Measurements from ENCODE around the gene MXRA7.

The MXRA7 gene

GRCh38 chr17:76738468-76738850 is 27.7 kb upstream of the MXRA7 start:
- no peak for DNase-seq (ENCODE audit: low spot score)
- TF ChIP-seq CTCF (IDR thresholded peaks at IDR 0.05; ENCODE audit: borderline replicate concordance, control extremely low read depth, extremely low read depth, insufficient read depth, missing control alignments): no peak
- in situ Hi-C loops (cut with MboI; ENCODE audit: low sequenced_read_pairs, unreplicated experiment): no loop called here

GRCh38 chr17:76737676-76738467 is 27.1 kb upstream of the MXRA7 start, which contains the start of gene MFSD11:
TSS of gene MFSD11 (plus strand) at chr17:76738119. CDS start at chr17:76738353, 234 bp downstream.
- peak; percentile 96 for DNase-seq (ENCODE audit: low spot score)
- in situ Hi-C loops (cut with MboI; ENCODE audit: low sequenced_read_pairs, unreplicated experiment): no loop called here
- TF ChIP-seq CTCF (IDR thresholded peaks at IDR 0.05; ENCODE audit: borderline replicate concordance, control extremely low read depth, extremely low read depth, insufficient read depth, missing control alignments): no peak

- peak; percentile 97 for DNase-seq (ENCODE audit: low spot score)
- in situ Hi-C loops (cut with MboI; ENCODE audit: low sequenced_read_pairs, unreplicated experiment): no loop called here
- TF ChIP-seq CTCF (IDR thresholded peaks at IDR 0.05; ENCODE audit: borderline replicate concordance, control extremely low read depth, extremely low read depth, insufficient read depth, missing control alignments): no peak
Measured at GRCh38 chr17:76737082-76737675, 26.4 kb upstream of the MXRA7 start, which contains the start of gene SRSF2. TSS of gene SRSF2 (minus strand) at chr17:76737331. CDS start at chr17:76737160, 171 bp downstream.

- peak; percentile 72 for DNase-seq (ENCODE audit: low spot score)
- in situ Hi-C loops (cut with MboI; ENCODE audit: low sequenced_read_pairs, unreplicated experiment): no loop called here
- TF ChIP-seq CTCF (IDR thresholded peaks at IDR 0.05; ENCODE audit: borderline replicate concordance, control extremely low read depth, extremely low read depth, insufficient read depth, missing control alignments): peak; percentile 9
Measured at GRCh38 chr17:76736349-76737081, 25.8 kb upstream of the MXRA7 start.

GRCh38 chr17:76735586-76736348 is 25.0 kb upstream of the MXRA7 start:
- no peak for DNase-seq (ENCODE audit: low spot score)
- TF ChIP-seq CTCF (IDR thresholded peaks at IDR 0.05; ENCODE audit: borderline replicate concordance, control extremely low read depth, extremely low read depth, insufficient read depth, missing control alignments): no peak
- in situ Hi-C loops (cut with MboI; ENCODE audit: low sequenced_read_pairs, unreplicated experiment): no loop called here

- no peak for TF ChIP-seq CTCF (IDR thresholded peaks at IDR 0.05; ENCODE audit: borderline replicate concordance, control extremely low read depth, extremely low read depth, insufficient read depth, missing control alignments)
- DNase-seq (ENCODE audit: low spot score): no peak
- in situ Hi-C loops (cut with MboI; ENCODE audit: low sequenced_read_pairs, unreplicated experiment): no loop called here
Measured at GRCh38 chr17:76735006-76735405, 24.2 kb upstream of the MXRA7 start.

All from GM13976 (cell line).